WTC11 (cell line): ENCODE data around the gene TVP23A.

Experiments used
- AFF4 ChIP-seq: sonication (generic); formaldehyde crosslinking; IDR thresholded peaks from 2 replicates; pipeline ENCODE4 v1.8.1; 2023; ENCODE audit warnings: mild to moderate bottlenecking, missing genetic modification reagents, borderline replicate concordance
- CTCF ChIP-seq: fragments of 200-600 bp; IDR thresholded peaks from 2 replicates; pipeline ENCODE4 v1.8.0; 2022; ENCODE audit warnings: antibody characterized with exemption
- ETV6 ChIP-seq: sonication (generic); formaldehyde crosslinking; IDR thresholded peaks from 2 replicates; pipeline ENCODE4 v1.8.1; 2022; ENCODE audit warnings: mild to moderate bottlenecking, missing genetic modification reagents
- FOXJ3 ChIP-seq: sonication (generic); formaldehyde crosslinking; IDR thresholded peaks from 2 replicates; pipeline ENCODE4 v1.9.0; 2021; ENCODE audit warnings: missing genetic modification reagents, mild to moderate bottlenecking, borderline replicate concordance
- FOXP1 ChIP-seq: sonication (generic); formaldehyde crosslinking; IDR thresholded peaks from 2 replicates; pipeline ENCODE4 v1.8.0; 2022; ENCODE audit warnings: missing genetic modification reagents, mild to moderate bottlenecking, moderate library complexity, borderline replicate concordance
- MLX ChIP-seq: sonication (generic); formaldehyde crosslinking; IDR thresholded peaks from 2 replicates; pipeline ENCODE4 v1.8.1; 2023; ENCODE audit warnings: mild to moderate bottlenecking, missing genetic modification reagents, moderate library complexity
- ZBTB21 ChIP-seq: sonication (generic); formaldehyde crosslinking; IDR thresholded peaks from 2 replicates; pipeline ENCODE4 v1.8.1; 2023; ENCODE audit warnings: mild to moderate bottlenecking, missing genetic modification reagents, borderline replicate concordance

- TF ChIP-seq ETV6 (CRISPR knock-in tag), result no peak
- no peak for TF ChIP-seq FOXP1
- no peak for TF ChIP-seq CTCF
- TF ChIP-seq MLX (CRISPR knock-in tag), result no peak
- TF ChIP-seq FOXJ3 (CRISPR knock-in tag), result no peak
- TF ChIP-seq ZBTB21 (CRISPR knock-in tag), result no peak
- no peak for TF ChIP-seq AFF4 (CRISPR knock-in tag)
Observed at GRCh38 chr16:10753670-10754069, 64.9 kb downstream of the TVP23A start.
